ENCODE data around the gene SPINK4. TPM values are rescaled to one million over a fixed set of nuclear protein-coding genes. Genes with fewer than 3 reads are reported as not detected.

The SPINK4 gene
- total RNA-seq, 1 experiment from 2014 or later: not detected

- H4K20me1 ChIP-seq (ENCODE audit: insufficient read depth, low read depth, low read length): peaks cover 6% of the 10 kb centered on the region; the same call in 1 of the 2 replicates
- H2AFZ ChIP-seq (ENCODE audit: low read length): no peak overlapping the region
- H3K4me3 ChIP-seq (ENCODE audit: low read length): peak overlapping the region; percentile 50
- DNase-seq: peak; percentile 78
- H3K27ac ChIP-seq (ENCODE audit: low read length): peak overlapping the region; percentile 97
- H3K36me3 ChIP-seq (ENCODE audit: insufficient read depth, low read length): peaks cover 40% of the 10 kb centered on the region; the same call in 1 of the 2 replicates
- no peaks in the 10 kb centered on the region for H3K27me3 ChIP-seq (ENCODE audit: low read length)
- H3K9me2 ChIP-seq (replicated peaks; ENCODE audit: insufficient read depth, low read length): no peaks in the 10 kb centered on the region
- peaks cover 84% of the 10 kb centered on the region for H3K4me1 ChIP-seq (ENCODE audit: low read length)
- H3K4me2 ChIP-seq (ENCODE audit: low read depth, low read length, poor library complexity, severe bottlenecking): peak overlapping the region; percentile 86
- peak overlapping the region; percentile 30 for H3K9ac ChIP-seq (ENCODE audit: low read length)
- H3K9me3 ChIP-seq (ENCODE audit: low read length): no peaks in the 10 kb centered on the region
- H3K79me2 ChIP-seq (ENCODE audit: low read length): peaks cover 92% of the 10 kb centered on the region
Measured at GRCh38 chr9:33294670-33295432, 54.9 kb downstream of the SPINK4 start.

- Histone ChIP-seq H3K9ac (ENCODE audit: low read length) (no peak overlapping the region; the same call in 1 of the 2 replicates), H3K4me2 (ENCODE audit: low read depth, low read length, poor library complexity, severe bottlenecking) (peak overlapping the region; percentile 86), H3K4me3 (ENCODE audit: low read length) (peak overlapping the region; percentile 50; the same call in 1 of the 2 replicates), H3K9me3 (ENCODE audit: low read length) (no peaks in the 10 kb centered on the region), H3K4me1 (ENCODE audit: low read length) (peaks cover 84% of the 10 kb centered on the region), H3K27ac (ENCODE audit: low read length) (peak overlapping the region; percentile 97), H4K20me1 (ENCODE audit: insufficient read depth, low read depth, low read length) (peaks cover 9% of the 10 kb centered on the region; the same call in 1 of the 2 replicates), H3K36me3 (ENCODE audit: insufficient read depth, low read length) (peaks cover 47% of the 10 kb centered on the region; the same call in 1 of the 2 replicates), H3K27me3 (ENCODE audit: low read length) (no peaks in the 10 kb centered on the region), H3K79me2 (ENCODE audit: low read length) (peaks cover 97% of the 10 kb centered on the region), H3K9me2 (replicated peaks; ENCODE audit: insufficient read depth, low read length) (no peaks in the 10 kb centered on the region), H2AFZ (ENCODE audit: low read length) (no peak overlapping the region)
- DNase-seq: peak; percentile 58
Measured at GRCh38 chr9:33295571-33295970, 55.6 kb downstream of the SPINK4 start.

GRCh38 chr9:33297432-33297831 lies 57.5 kb downstream of the SPINK4 start:
- Histone ChIP-seq H3K27ac (ENCODE audit: low read length) (peak overlapping the region; percentile 97), H3K4me3 (ENCODE audit: low read length) (peak overlapping the region; percentile 50), H3K4me2 (ENCODE audit: low read depth, low read length, poor library complexity, severe bottlenecking) (peak overlapping the region; percentile 86), H3K9ac (ENCODE audit: low read length) (peak overlapping the region; percentile 65), H2AFZ (ENCODE audit: low read length) (no peak overlapping the region), H3K79me2 (ENCODE audit: low read length) (peaks cover 92% of the 10 kb centered on the region), H4K20me1 (ENCODE audit: insufficient read depth, low read depth, low read length) (peaks cover 16% of the 10 kb centered on the region; the same call in 1 of the 2 replicates), H3K9me3 (ENCODE audit: low read length) (no peaks in the 10 kb centered on the region), H3K36me3 (ENCODE audit: insufficient read depth, low read length) (peaks cover 55% of the 10 kb centered on the region; the same call in 1 of the 2 replicates), H3K9me2 (replicated peaks; ENCODE audit: insufficient read depth, low read length) (no peaks in the 10 kb centered on the region), H3K27me3 (ENCODE audit: low read length) (no peaks in the 10 kb centered on the region), H3K4me1 (ENCODE audit: low read length) (peaks cover 69% of the 10 kb centered on the region)
- peak; percentile 93 for DNase-seq

Other genes with a start within 250 kb of the SPINK4 start
- gene APTX, start 238.5 kb upstream of the SPINK4 start, total RNA-seq (2014; rRNA removed; shearing (Covaris generic); ENCODE audit: low replicate concordance): 41.9 and 42.6 TPM in 2 replicates
- gene DNAJA1, start 214.9 kb upstream of the SPINK4 start, total RNA-seq (2014; rRNA removed; shearing (Covaris generic); ENCODE audit: low replicate concordance): 65.7 and 80.4 TPM in 2 replicates
- gene SMU1, start 163.5 kb upstream of the SPINK4 start, total RNA-seq (2014; rRNA removed; shearing (Covaris generic); ENCODE audit: low replicate concordance): 12.2 and 18.4 TPM in 2 replicates
- 4.0 and 6.9 TPM in 2 replicates for gene B4GALT1, start 72.8 kb upstream of the SPINK4 start, total RNA-seq (2014; rRNA removed; shearing (Covaris generic); ENCODE audit: low replicate concordance)
- 55.6 and 111 TPM in 2 replicates for gene BAG1, start 24.5 kb downstream of the SPINK4 start, total RNA-seq (2014; rRNA removed; shearing (Covaris generic); ENCODE audit: low replicate concordance)
- 53.4 and 57.1 TPM in 2 replicates for gene CHMP5, start 24.9 kb downstream of the SPINK4 start, total RNA-seq (2014; rRNA removed; shearing (Covaris generic); ENCODE audit: low replicate concordance)
- 30.7 and 51.4 TPM in 2 replicates for gene NFX1, start 50.3 kb downstream of the SPINK4 start, total RNA-seq (2014; rRNA removed; shearing (Covaris generic); ENCODE audit: low replicate concordance)
- gene AQP7, start 162.4 kb downstream of the SPINK4 start, total RNA-seq (2014; rRNA removed; shearing (Covaris generic); ENCODE audit: low replicate concordance): not detected in 2 replicates
- gene AQP3, start 207.4 kb downstream of the SPINK4 start, total RNA-seq (2014; rRNA removed; shearing (Covaris generic); ENCODE audit: low replicate concordance): not detected in 2 replicates
- gene NOL6, start 233.8 kb downstream of the SPINK4 start, total RNA-seq (2014; rRNA removed; shearing (Covaris generic); ENCODE audit: low replicate concordance): 18.6 and 19.7 TPM in 2 replicates